Raji (cell line): ENCODE results near the gene KEAP1.

Experiments used
- POLR2A ChIP-seq: IDR thresholded peaks from 2 replicates; pipeline ENCODE4 v1.6.1; 2011; ENCODE audit warnings: low read depth, low read length, control low read depth; ENCODE audit not compliant: insufficient read depth

The KEAP1 gene

GRCh38 chr19:10533646-10534386, 30.7 kb upstream of the KEAP1 start:
- no peak for TF ChIP-seq POLR2A

- TF ChIP-seq POLR2A = no peak
These were observed 29.3 kb upstream of the KEAP1 start for GRCh38 chr19:10532457-10532856.

- TF ChIP-seq POLR2A = no peak
These were observed 22.5 kb upstream of the KEAP1 start for GRCh38 chr19:10525636-10526035.

GRCh38 chr19:10523135-10523636, 20.0 kb upstream of the KEAP1 start:
- TF ChIP-seq POLR2A = no peak

- no peak for TF ChIP-seq POLR2A
These were observed 18.5 kb upstream of the KEAP1 start for GRCh38 chr19:10521461-10522171.

GRCh38 chr19:10520652-10521318, 17.6 kb upstream of the KEAP1 start:
- TF ChIP-seq POLR2A = no peak

- TF ChIP-seq POLR2A = no peak
These were observed 16.3 kb upstream of the KEAP1 start for GRCh38 chr19:10519421-10519820.

- TF ChIP-seq POLR2A = no peak
These were observed 15.5 kb upstream of the KEAP1 start for GRCh38 chr19:10518444-10519361.

GRCh38 chr19:10517760-10518443, 14.7 kb upstream of the KEAP1 start:
- no peak for TF ChIP-seq POLR2A

- no peak for TF ChIP-seq POLR2A
These were observed 14.2 kb upstream of the KEAP1 start, which contains the start of gene S1PR5 for GRCh38 chr19:10517361-10517759. Gene S1PR5 (minus strand): TSS chr19:10517447. CDS start chr19:10515011, 2,436 bp downstream.

GRCh38 chr19:10516671-10517286, 13.6 kb upstream of the KEAP1 start:
- no peak for TF ChIP-seq POLR2A

- TF ChIP-seq POLR2A = no peak
These were observed 12.9 kb upstream of the KEAP1 start for GRCh38 chr19:10516064-10516385.

- no peak for TF ChIP-seq POLR2A
These were observed 11.3 kb upstream of the KEAP1 start for GRCh38 chr19:10514211-10515145.
